K562 (cell line): Measurements from ENCODE around the gene SLC13A3. TPM values are rescaled to one million over a fixed set of nuclear protein-coding genes. Genes with fewer than 3 reads are reported as not detected.
A peak's percentile ranks its signal among the peaks of the same experiment; 100 is the strongest.

ENCODE experiments used
- ATAC-seq: fragments of 200-7000 bp; cut with Tn5 transposase; 3 replicates; pipeline ENCODE4 v1.9.1; 2020; ENCODE audit warnings: moderate library complexity
- BruUV-seq: library from RNA; stranded (reverse); fragments of 400-500 nt; replicated peaks from 2 replicates; lab custom pipeline; 2021; lab: Mats Ljungman, UMichigan
- CTCF ChIA-PET: fragments of 300-600 bp; formaldehyde crosslinking; extraction: SDS; loops from one replicate; lab custom pipeline; 2021; ENCODE audit warnings: low intra/inter-chr PET ratio; lab: Yijun Ruan, JAX
- POLR2A ChIA-PET: fragments of 300-600, 350-650 bp; sonication (Branson Sonifier 250); formaldehyde crosslinking; extraction: SDS; loops from one replicate; lab custom pipeline; 2021; ENCODE audit warnings: antibody characterized with exemption, inconsistent platforms; lab: Yijun Ruan, JAX
- DNase-seq, 4 experiments: peaks; one replicate each; pipeline versions ENCODE4 v3.0.0 to v3.0.0-alpha.2; 2011 to 2018; ENCODE audit warnings: low spot score in 3 of 4, mixed read lengths in 3 of 4; ENCODE audit errors: extremely low read depth in 1 of 4
- FAIRE-seq: peaks from 2 replicates; lab custom pipeline; 2011; peaks lifted over from hg19 to GRCh38; lab: Jason Lieb, UNC
- H2AFZ ChIP-seq: 2 replicates; pipeline ENCODE4 v1.6.0; 2011; ENCODE audit warnings: low read depth, low read length, control low read depth, inconsistent platforms
- H3K27ac ChIP-seq: fragments of 200-600 bp; 3 replicates; pipeline ENCODE4 v1.8.0; 2011; ENCODE audit warnings: low read depth, mild to moderate bottlenecking, control low read depth, inconsistent platforms, low read length, moderate library complexity, mixed read lengths; ENCODE audit errors: extremely low read depth
- H3K27me3 ChIP-seq, 2 experiments: fragments of 300-600 bp in 1 of 2; 2 replicates in 1 of 2; 3 replicates in 1 of 2; pipeline versions ENCODE4 v1.6.0 to v1.8.0; 2011; ENCODE audit warnings: inconsistent platforms in 2 of 2, low read length in 2 of 2, mild to moderate bottlenecking in 1 of 2, mixed read lengths in 1 of 2, moderate library complexity in 1 of 2; ENCODE audit not compliant: control insufficient read depth in 2 of 2, insufficient read depth in 2 of 2
- H3K36me3 ChIP-seq: fragments of 300-600 bp; 3 replicates; pipeline ENCODE4 v1.8.0; 2011; ENCODE audit warnings: mild to moderate bottlenecking, low read length, inconsistent platforms; ENCODE audit not compliant: control insufficient read depth, insufficient read depth
- H3K4me1 ChIP-seq, 2 experiments: fragments of 200-600 bp in 1 of 2; replicated peaks in 1 of 2; 2 replicates in 1 of 2; 3 replicates in 1 of 2; pipeline versions ENCODE4 v1.5.1 to v1.8.0; 2011; ENCODE audit warnings: inconsistent platforms in 2 of 2, low read length in 2 of 2, mild to moderate bottlenecking in 1 of 2, mixed read lengths in 1 of 2, moderate library complexity in 1 of 2; ENCODE audit not compliant: control insufficient read depth in 2 of 2, insufficient read depth in 2 of 2
- H3K4me2 ChIP-seq: 2 replicates; pipeline ENCODE4 v1.6.1; 2011; ENCODE audit warnings: low read length, control low read depth, inconsistent platforms, mixed read lengths; ENCODE audit not compliant: insufficient read depth
- H3K4me3 ChIP-seq: fragments of 200-600 bp; sonication (generic), shearing (Covaris generic); 2 replicates; pipeline ENCODE4 v1.5.1; 2016; ENCODE audit warnings: control low read depth, inconsistent platforms
- H3K79me2 ChIP-seq: fragments of 200-600 bp; 3 replicates; pipeline ENCODE4 v1.8.0; 2011; ENCODE audit warnings: low read length, inconsistent platforms; ENCODE audit not compliant: control insufficient read depth, insufficient read depth
- H3K9ac ChIP-seq, 2 experiments: 2 replicates each; pipeline versions ENCODE4 v1.6.0 to v1.6.1; 2011; ENCODE audit warnings: low read depth in 2 of 2, low read length in 2 of 2, control low read depth in 1 of 2, inconsistent platforms in 1 of 2, mild to moderate bottlenecking in 1 of 2, mixed read lengths in 1 of 2; ENCODE audit not compliant: insufficient read depth in 1 of 2
- H3K9me1 ChIP-seq: one replicate; pipeline ENCODE4 v1.6.0; 2011; ENCODE audit warnings: inconsistent platforms, mild to moderate bottlenecking, low read length, moderate library complexity; ENCODE audit not compliant: control insufficient read depth, insufficient read depth
- H3K9me3 ChIP-seq: replicated peaks from 2 replicates; pipeline ENCODE4 v1.5.1; 2011; ENCODE audit warnings: low read depth, low read length, inconsistent platforms; ENCODE audit not compliant: control insufficient read depth, insufficient read depth
- H4K20me1 ChIP-seq: replicated peaks from 2 replicates; pipeline ENCODE4 v1.6.1; 2011; ENCODE audit warnings: low read length, inconsistent platforms, mixed read lengths; ENCODE audit not compliant: control insufficient read depth, insufficient read depth
- ARID1B ChIP-seq: fragments of 450-650 bp; IDR thresholded peaks from 2 replicates; pipeline ENCODE4 v1.6.1; 2016; ENCODE audit warnings: antibody characterized with exemption, mild to moderate bottlenecking, inconsistent platforms
- CBFA2T2 ChIP-seq: fragments of 450-650 bp; conservative IDR thresholded peaks from 2 replicates; pipeline ENCODE4 v1.6.1; 2017; ENCODE audit warnings: mild to moderate bottlenecking
- CBFA2T3 ChIP-seq: fragments of 450-650 bp; IDR thresholded peaks from 2 replicates; pipeline ENCODE4 v1.6.1; 2017
- HNRNPK ChIP-seq: fragments of 200-400 bp; formaldehyde crosslinking; IDR thresholded peaks from one replicate; pipeline ENCODE4 v1.6.1; 2018; ENCODE audit warnings: mild to moderate bottlenecking, low read depth, low read length; ENCODE audit not compliant: poor library complexity, severe bottlenecking
- ID3 ChIP-seq, 2 experiments: fragments of 250-450 bp in 1 of 2; fragments of 450-650 bp in 1 of 2; sonication (Bioruptor Pico) in 1 of 2; IDR thresholded peaks; 2 replicates each; pipeline versions ENCODE4 v1.6.1 to v1.8.0; 2016 to 2021; ENCODE audit warnings: mild to moderate bottlenecking in 2 of 2, moderate library complexity in 2 of 2, missing compliant biosample characterization in 1 of 2, missing genetic modification characterization in 1 of 2
- MEIS2 ChIP-seq: fragments of 450-650 bp; IDR thresholded peaks from 2 replicates; pipeline ENCODE4 v1.6.1; 2014; ENCODE audit warnings: mild to moderate bottlenecking; ENCODE audit not compliant: partially characterized antibody
- TAL1 ChIP-seq: fragments of 450-650 bp; IDR thresholded peaks from 2 replicates; pipeline ENCODE4 v1.6.1; 2016; ENCODE audit warnings: mild to moderate bottlenecking
- TCF3 ChIP-seq: sonication (generic); formaldehyde crosslinking; IDR thresholded peaks from 2 replicates; pipeline ENCODE4 v1.4.0; 2020; ENCODE audit warnings: mild to moderate bottlenecking, missing genetic modification reagents
- ZNF764 ChIP-seq: fragments of 250-450 bp; sonication (Bioruptor Pico); IDR thresholded peaks from 2 replicates; pipeline ENCODE4 v1.4.0; 2020; ENCODE audit warnings: low read depth, mild to moderate bottlenecking, moderate library complexity
- WGBS: fragments of 100-300 bp; shearing (Covaris generic); methylation state at CpG from one replicate; pipeline ENCODE4 v1.1.6; 2016; ENCODE audit warnings: low coverage, mixed read lengths; ENCODE audit not compliant: insufficient coverage; ENCODE audit errors: missing lambda C conversion rate; 5-methylcytosine and 5-hydroxymethylcytosine counted together
- in situ Hi-C: fragments of 300-500 bp; cut with MboI; formaldehyde crosslinking; loops from 4 replicates; pipeline ENCODE4 v1.15.0; 2018; ENCODE audit warnings: inconsistent platforms, mixed read lengths
- intact Hi-C: fragments of 100-400 bp; cut with micrococcal nuclease; formaldehyde crosslinking; loops from 2 replicates; pipeline ENCODE4 v1.14.2; 2022
- polyA plus RNA-seq, 8 experiments: library from polyadenylated mRNA; depleted of rRNA in 4 of 8; stranded (reverse) in 5 of 8; unstranded in 3 of 8; fragments of >200 nt; fragmentation: Nextera tagmentation in 2 of 8; fragmentation: Illumina TruSeq in 1 of 8; extraction: Ambion mirVana in 2 of 8; extraction: Trizol in 1 of 8; gene quantifications; 2 replicates each; pipeline versions ENCODE4 v1.2.1 to v1.2.3, GENCODE V29; 2011 to 2014; ENCODE audit warnings: inconsistent platforms in 1 of 8, missing spikeins in 1 of 8
- total RNA-seq, 7 experiments: library from RNA; depleted of rRNA in 6 of 7; stranded (reverse); fragments of >200 nt in 6 of 7; fragmentation: Illumina TruSeq in 2 of 7; extraction: Trizol in 2 of 7; gene quantifications; 2 replicates each; pipeline versions ENCODE4 v1.2.1 to v1.2.3, GENCODE V29; 2011 to 2021; ENCODE audit warnings: low replicate concordance in 1 of 7

SLC13A3 gene
- total and polyA plus RNA-seq, 9 of the 15 experiments (the other 6 are each of a cell fraction or from before 2014, with no cell fraction given): 5.5 to 16.4 (median 8.5) TPM

- Histone ChIP-seq H3K79me2 (no peaks in the 10 kb centered on the region), H2AFZ (no peak overlapping the region), H3K4me3 (no peak overlapping the region), H3K9ac (no peak overlapping the region), H3K27me3 (no peaks in the 10 kb centered on the region), H3K27ac (no peak overlapping the region), H4K20me1 (no peaks in the 10 kb centered on the region; the same call in none of the 2 replicates), H3K9me3 (peaks cover 2% of the 10 kb centered on the region; the same call in 1 of the 2 replicates), H3K4me2 (no peak overlapping the region), H3K9me1 (no peaks in the 10 kb centered on the region), H3K4me1 (peaks cover 10 to 12% of the 10 kb centered on the region in 2 experiments; a peak in 3 of 5 replicates), H3K36me3 (no peaks in the 10 kb centered on the region)
- FAIRE-seq (no peak), DNase-seq (peak in 3 of 4 experiments; percentile 25 to 30 (median 27)), ATAC-seq (no peak; the same call in 1 of the 3 replicates)
- ChIA-PET POLR2A (interaction anchor here (0.5 to 2.2 kb wide), 3 partner anchors 11 to 86 kb away, joined by 3 to 8 read pairs (median 3); no protein-coding TSS in a partner anchor), CTCF (no interaction called here)
- WGBS: 32% methylated on average over 6 of the region's 6 CpGs
- TF ChIP-seq TAL1 (peak; percentile 34; the same call in 1 of the 2 replicates), ID3 (CRISPR knock-in tag; IDR thresholded peaks at IDR 0.05) (no peak), ID3 (tag; IDR thresholded peaks at IDR 0.05) (peak; percentile 74; the same call in 1 of the 2 replicates), HNRNPK (no peak), ARID1B (peak; percentile 26; the same call in 1 of the 2 replicates), CBFA2T3 (peak; percentile 65), MEIS2 (peak; percentile 33), ZNF764 (CRISPR knock-in tag) (no peak), CBFA2T2 (peak; percentile 56), TCF3 (CRISPR knock-in tag) (peak; percentile 30)
- no TSS peak for BruUV-seq
- in situ Hi-C loops (no loop called here), intact Hi-C loops (no loop called here)
Observed at GRCh38 chr20:46573234-46573633, 78.0 kb downstream of the SLC13A3 start.
